ENCODE data around the gene F2.

DNA sequence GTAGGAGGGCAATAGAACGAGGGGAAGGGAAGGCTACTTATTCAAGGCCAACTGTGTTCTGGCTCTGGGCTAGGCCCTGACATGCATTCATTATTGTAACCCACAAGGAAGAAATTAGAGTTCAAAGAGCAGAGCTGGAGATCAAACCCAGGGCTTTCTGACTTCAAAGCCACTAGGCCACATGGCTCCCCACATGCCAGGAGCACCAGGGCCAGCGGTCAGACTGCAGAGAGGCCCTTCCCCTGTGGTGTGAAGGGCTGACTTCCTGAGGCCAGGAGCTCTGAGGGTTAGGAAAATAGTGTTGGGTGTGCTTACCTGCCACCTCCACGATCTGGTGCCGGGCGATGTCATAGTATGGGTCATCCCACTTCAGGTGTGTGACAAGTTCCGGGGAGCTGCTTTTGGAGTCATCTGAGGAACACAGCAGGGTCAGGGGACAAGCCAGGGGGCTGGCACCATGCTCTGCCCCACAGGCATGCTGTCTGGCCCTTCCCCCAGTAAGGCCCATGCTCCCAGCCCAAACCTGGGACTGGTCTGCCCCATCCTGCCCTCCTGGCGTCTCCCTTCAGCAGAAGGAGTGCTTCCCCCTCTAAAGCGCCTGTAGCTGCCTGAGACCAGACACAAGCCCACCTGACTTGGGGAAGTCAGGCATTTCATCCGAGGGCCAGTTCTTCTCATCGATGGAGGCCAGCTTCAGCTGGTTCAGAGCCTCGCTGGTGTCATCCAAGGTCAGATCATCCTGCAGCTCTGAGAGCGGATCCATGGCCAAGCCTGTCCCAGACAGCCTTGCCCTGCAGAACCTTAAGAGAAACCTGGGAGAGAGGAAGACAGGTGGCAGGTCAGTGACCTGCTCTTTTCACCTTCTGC is 23.4 kb upstream of the F2 start:
- TF ChIP-seq MEIS2 (CRISPR knock-in tag; IDR thresholded peaks at IDR 0.05) (peak; percentile 66), YEATS2 (CRISPR knock-in tag; IDR thresholded peaks at IDR 0.05; ENCODE audit: borderline replicate concordance) (no peak; the same call in 1 of the 2 replicates), SIN3B (IDR thresholded peaks at IDR 0.05; ENCODE audit: low read length) (no peak)
